Measurements from ENCODE around the gene PRKX.
"Not testable (repeated sequence)": the region's sequence is repeated elsewhere in the genome, so short reads cannot be mapped to it uniquely, and the experiment has no call there.

Gene PRKX

GRCh38 chrX:3707673-3708274 lies 5.7 kb downstream of the PRKX start:
- DNase-seq: not testable (repeated sequence)

- no peak for DNase-seq
Measured at GRCh38 chrX:3706481-3706880, 7.0 kb downstream of the PRKX start.

- not testable (repeated sequence) for DNase-seq
Measured at GRCh38 chrX:3703251-3703650, 10.2 kb downstream of the PRKX start.

GRCh38 chrX:3702095-3702494 lies 11.4 kb downstream of the PRKX start:
- not testable (repeated sequence) for DNase-seq

- DNase-seq: not testable (repeated sequence)
Measured at GRCh38 chrX:3701445-3701928, 12.0 kb downstream of the PRKX start.

- DNase-seq: no peak
Measured at GRCh38 chrX:3699821-3700381, 13.5 kb downstream of the PRKX start.

GRCh38 chrX:3697701-3698279 lies 15.7 kb downstream of the PRKX start:
- no peak for DNase-seq

GRCh38 chrX:3697220-3697684 lies 16.2 kb downstream of the PRKX start:
- no peak for DNase-seq

- DNase-seq: no peak
Measured at GRCh38 chrX:3695536-3695935, 17.9 kb downstream of the PRKX start.

- no peak for DNase-seq
Measured at GRCh38 chrX:3690140-3690539, 23.3 kb downstream of the PRKX start.

- not testable (repeated sequence) for DNase-seq
Measured at GRCh38 chrX:3683236-3683635, 30.2 kb downstream of the PRKX start.

GRCh38 chrX:3680459-3680858 lies 33.0 kb downstream of the PRKX start:
- no peak for DNase-seq

- DNase-seq: no peak
Measured at GRCh38 chrX:3679669-3680068, 33.8 kb downstream of the PRKX start.

GRCh38 chrX:3678328-3678727 lies 35.1 kb downstream of the PRKX start:
- DNase-seq: no peak

GRCh38 chrX:3674881-3675280 lies 38.6 kb downstream of the PRKX start:
- no peak for DNase-seq

- no peak for DNase-seq
Measured at GRCh38 chrX:3669841-3670475, 43.5 kb downstream of the PRKX start.

GRCh38 chrX:3666975-3667374 lies 46.5 kb downstream of the PRKX start:
- no peak for DNase-seq

GRCh38 chrX:3664921-3665320 lies 48.5 kb downstream of the PRKX start:
- no peak for DNase-seq

- DNase-seq: not testable (repeated sequence)
Measured at GRCh38 chrX:3663576-3664250, 49.7 kb downstream of the PRKX start.

- no peak for DNase-seq
Measured at GRCh38 chrX:3659761-3660160, 53.7 kb downstream of the PRKX start.

GRCh38 chrX:3655181-3655580 lies 58.3 kb downstream of the PRKX start:
- no peak for DNase-seq

GRCh38 chrX:3653111-3653510 lies 60.3 kb downstream of the PRKX start:
- no peak for DNase-seq

- DNase-seq: peak; percentile 1
Measured at GRCh38 chrX:3651277-3651676, 62.2 kb downstream of the PRKX start.

All from DMS53 (cell line).